Measurements from ENCODE around the gene LNP1. TPM values are rescaled to one million over a fixed set of nuclear protein-coding genes. Genes with fewer than 3 reads are reported as not detected.

Gene LNP1
- total and polyA plus RNA-seq, 2 donors (not counting 1 experiment from before 2014, with no cell fraction given) = 3.1 to 3.5 TPM

GRCh38 chr3:100401674-100402041, 319 bp downstream of the LNP1 start:
- TF ChIP-seq CTCF (conservative IDR thresholded peaks at IDR 0.05 in 1 of 2, IDR thresholded peaks at IDR 0.05 in 1 of 2; ENCODE audit: low read depth in 1 of 2, low read length in 2 of 2) (no peak), EZH2 (IDR thresholded peaks at IDR 0.05; ENCODE audit: low read length, missing control alignments) (no peak)

DNA sequence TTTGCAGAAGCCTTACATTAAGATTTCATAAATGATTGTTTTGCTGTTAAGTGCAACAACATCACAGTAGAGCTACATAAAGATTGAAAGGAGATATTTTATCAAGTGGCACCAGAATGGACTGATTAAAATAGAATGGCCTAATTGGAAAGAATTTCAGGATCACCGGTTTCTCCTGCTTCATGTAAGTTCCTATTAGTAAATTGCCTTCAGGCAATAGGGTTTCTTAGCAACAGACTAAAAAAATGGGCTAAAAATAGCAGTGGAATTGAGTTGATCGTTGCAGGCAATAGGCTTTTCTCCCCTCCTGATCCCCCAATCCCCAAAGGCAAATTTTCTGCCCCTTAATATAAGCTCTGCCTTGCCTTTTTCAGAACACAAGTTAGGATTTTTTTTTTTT, 917 bp downstream of the LNP1 start:
- Histone ChIP-seq H4K20me1 (ENCODE audit: control insufficient read depth, extremely low read depth, insufficient read depth, low read length) (no peaks in the 10 kb centered on the region), H2AFZ (ENCODE audit: low read length) (no peak overlapping the region), H3K9ac (ENCODE audit: insufficient read depth, low read length) (peak overlapping the region; percentile 90), H3K36me3 (ENCODE audit: control insufficient read depth, insufficient read depth, low read length) (no peaks in the 10 kb centered on the region), H3K27ac (ENCODE audit: insufficient read depth, low read length) (peak overlapping the region; percentile 98), H3K4me2 (ENCODE audit: extremely low read depth, insufficient read depth, low read length) (peak overlapping the region; percentile 90), H3K4me1 (ENCODE audit: control insufficient read depth, extremely low read depth, insufficient read depth, low read length) (no peaks in the 10 kb centered on the region), H3K27me3 (ENCODE audit: control insufficient read depth, insufficient read depth, low read length) (no peaks in the 10 kb centered on the region), H3K4me3 (replicated peaks in 1 of 4; ENCODE audit: control extremely low read depth in 1 of 4, insufficient read depth in 1 of 4, low read depth in 3 of 4, low read length in 4 of 4) (peak overlapping the region; percentile 71 to 97 (median 89)), H3K9me3 (ENCODE audit: control insufficient read depth, insufficient read depth, low read depth, low read length) (no peaks in the 10 kb centered on the region), H3K79me2 (ENCODE audit: control insufficient read depth, insufficient read depth, low read length) (peaks cover 52% of the 10 kb centered on the region)
- peak; percentile 47 to 73 for DNase-seq (ENCODE audit: low read depth in 2 of 2)
- TF ChIP-seq EZH2 (IDR thresholded peaks at IDR 0.05; ENCODE audit: low read length, missing control alignments) = no peak
- no peak for TF ChIP-seq CTCF (conservative IDR thresholded peaks at IDR 0.05 in 1 of 2, IDR thresholded peaks at IDR 0.05 in 1 of 2; ENCODE audit: low read depth in 1 of 2, low read length in 2 of 2)

More at GRCh38 chr3:100401674-100402041, 319 bp downstream of the LNP1 start:
- Histone ChIP-seq H3K27me3 (ENCODE audit: control insufficient read depth, insufficient read depth, low read length) (no peaks in the 10 kb centered on the region), H4K20me1 (ENCODE audit: control insufficient read depth, extremely low read depth, insufficient read depth, low read length) (no peaks in the 10 kb centered on the region), H3K4me3 (replicated peaks in 1 of 4; ENCODE audit: control extremely low read depth in 1 of 4, insufficient read depth in 1 of 4, low read depth in 3 of 4, low read length in 4 of 4) (peak overlapping the region; percentile 71 to 97 (median 89)), H2AFZ (ENCODE audit: low read length) (peak overlapping the region; percentile 67), H3K4me2 (ENCODE audit: extremely low read depth, insufficient read depth, low read length) (peak overlapping the region; percentile 90), H3K9ac (ENCODE audit: insufficient read depth, low read length) (peak overlapping the region; percentile 90), H3K9me3 (ENCODE audit: control insufficient read depth, insufficient read depth, low read depth, low read length) (no peaks in the 10 kb centered on the region), H3K27ac (ENCODE audit: insufficient read depth, low read length) (peak overlapping the region; percentile 98), H3K79me2 (ENCODE audit: control insufficient read depth, insufficient read depth, low read length) (peaks cover 58% of the 10 kb centered on the region), H3K4me1 (ENCODE audit: control insufficient read depth, extremely low read depth, insufficient read depth, low read length) (no peaks in the 10 kb centered on the region), H3K36me3 (ENCODE audit: control insufficient read depth, insufficient read depth, low read length) (no peaks in the 10 kb centered on the region)
- DNase-seq (ENCODE audit: low read depth in 2 of 2) = peak; percentile 48 to 66

- Histone ChIP-seq H3K79me2 (ENCODE audit: control insufficient read depth, insufficient read depth, low read length) (peaks cover 47% of the 10 kb centered on the region), H3K36me3 (ENCODE audit: control insufficient read depth, insufficient read depth, low read length) (no peaks in the 10 kb centered on the region), H3K9ac (ENCODE audit: insufficient read depth, low read length) (peak overlapping the region; percentile 0), H3K4me2 (ENCODE audit: extremely low read depth, insufficient read depth, low read length) (peak overlapping the region; percentile 90), H2AFZ (ENCODE audit: low read length) (peak overlapping the region; percentile 15), H3K27ac (ENCODE audit: insufficient read depth, low read length) (peak overlapping the region; percentile 98), H3K9me3 (ENCODE audit: control insufficient read depth, insufficient read depth, low read depth, low read length) (no peaks in the 10 kb centered on the region), H3K4me1 (ENCODE audit: control insufficient read depth, extremely low read depth, insufficient read depth, low read length) (no peaks in the 10 kb centered on the region), H3K4me3 (replicated peaks in 1 of 4; ENCODE audit: control extremely low read depth in 1 of 4, insufficient read depth in 1 of 4, low read depth in 3 of 4, low read length in 4 of 4) (peak overlapping the region; percentile 71 to 97 (median 89)), H4K20me1 (ENCODE audit: control insufficient read depth, extremely low read depth, insufficient read depth, low read length) (no peaks in the 10 kb centered on the region), H3K27me3 (ENCODE audit: control insufficient read depth, insufficient read depth, low read length) (no peaks in the 10 kb centered on the region)
- no peak for DNase-seq (ENCODE audit: low read depth in 2 of 2)
- no peak for TF ChIP-seq EZH2 (IDR thresholded peaks at IDR 0.05; ENCODE audit: low read length, missing control alignments)
- no peak for TF ChIP-seq CTCF (conservative IDR thresholded peaks at IDR 0.05 in 1 of 2, IDR thresholded peaks at IDR 0.05 in 1 of 2; ENCODE audit: low read depth in 1 of 2, low read length in 2 of 2)
These were observed 1.6 kb downstream of the LNP1 start for GRCh38 chr3:100402891-100403290.

All from fibroblast of lung (primary cell).